Measurements from ENCODE around the gene GJD3.

Gene GJD3

GRCh38 chr17:40349895-40350688, 14.4 kb downstream of the GJD3 start:
- Mint-ChIP-seq H3K9me3 (no peaks in the 10 kb centered on the region), H3K4me3 (peak overlapping the region; percentile 73), H3K27me3 (ENCODE audit: low read depth, poor library complexity) (no peaks in the 10 kb centered on the region), H3K27ac (peak overlapping the region; percentile 100), H3K36me3 (ENCODE audit: low read depth) (peaks cover 34% of the 10 kb centered on the region), H3K4me1 (peaks cover 91% of the 10 kb centered on the region)
- DNase-seq, result peak; percentile 94
- no peak for TF ChIP-seq CTCF (IDR thresholded peaks at IDR 0.05)

- peaks cover 31% of the 10 kb centered on the region for H3K36me3 Mint-ChIP-seq (ENCODE audit: low read depth)
- peak overlapping the region; percentile 73 for H3K4me3 Mint-ChIP-seq
- no peaks in the 10 kb centered on the region for H3K27me3 Mint-ChIP-seq (ENCODE audit: low read depth, poor library complexity)
- DNase-seq, result no peak
- no peaks in the 10 kb centered on the region for H3K9me3 Mint-ChIP-seq
- no peak for TF ChIP-seq CTCF (IDR thresholded peaks at IDR 0.05)
- peaks cover 89% of the 10 kb centered on the region for H3K4me1 Mint-ChIP-seq
- peak overlapping the region; percentile 100 for H3K27ac Mint-ChIP-seq
Measured at GRCh38 chr17:40349477-40349894, 15.1 kb downstream of the GJD3 start.

DNA sequence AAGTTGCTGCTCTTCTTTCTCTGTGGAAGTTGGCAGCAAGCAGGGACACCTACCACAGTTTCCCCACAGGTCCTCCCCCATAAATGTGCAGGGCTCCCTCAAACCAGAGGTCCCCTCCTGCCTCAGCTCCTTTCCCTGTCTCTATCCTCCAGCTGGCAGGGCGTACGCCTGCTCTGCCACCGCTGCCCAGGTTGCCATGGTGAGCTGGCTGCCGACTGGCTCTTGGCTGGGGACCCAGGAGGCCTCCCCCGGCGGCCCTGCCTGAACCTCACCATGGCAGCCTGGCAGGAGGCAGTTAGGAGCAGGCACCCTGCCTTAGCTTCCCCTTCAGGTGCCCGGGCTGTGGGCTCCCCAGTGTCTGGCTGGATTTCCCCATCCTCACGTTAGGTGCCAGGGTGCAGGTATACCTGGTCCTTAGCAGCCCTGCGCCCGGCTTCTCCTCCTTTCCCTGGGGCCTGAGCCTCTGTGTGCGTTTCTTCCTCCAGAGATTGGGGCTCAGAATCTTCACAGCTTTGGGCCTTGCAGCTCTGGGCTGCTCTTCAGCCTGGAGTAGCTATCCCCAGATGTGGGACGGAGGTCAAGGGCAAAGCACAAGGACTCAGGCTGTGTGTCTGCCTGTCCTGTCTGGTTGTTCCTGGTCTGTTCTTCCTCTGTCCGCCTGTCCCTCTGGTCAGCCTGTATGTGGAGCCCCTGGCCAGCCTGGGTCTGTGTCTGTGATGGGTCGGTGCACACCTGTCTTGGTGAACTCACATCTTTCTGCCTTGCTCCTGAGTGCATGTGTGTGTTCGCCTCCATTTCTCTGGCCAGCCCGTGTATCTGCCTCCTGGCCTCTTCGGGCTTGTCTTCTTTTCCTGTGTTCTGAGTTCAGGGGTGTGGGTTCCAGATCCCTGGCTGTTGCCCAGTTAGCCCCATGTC, 15.7 kb downstream of the GJD3 start:
- H3K36me3 Mint-ChIP-seq (ENCODE audit: low read depth), result peaks cover 26% of the 10 kb centered on the region
- H3K27me3 Mint-ChIP-seq (ENCODE audit: low read depth, poor library complexity), result no peaks in the 10 kb centered on the region
- peaks cover 91% of the 10 kb centered on the region for H3K4me1 Mint-ChIP-seq
- peak overlapping the region; percentile 73 for H3K4me3 Mint-ChIP-seq
- H3K27ac Mint-ChIP-seq, result peak overlapping the region; percentile 100
- no peak for DNase-seq
- TF ChIP-seq CTCF (IDR thresholded peaks at IDR 0.05), result no peak
- H3K9me3 Mint-ChIP-seq, result no peaks in the 10 kb centered on the region

DNA sequence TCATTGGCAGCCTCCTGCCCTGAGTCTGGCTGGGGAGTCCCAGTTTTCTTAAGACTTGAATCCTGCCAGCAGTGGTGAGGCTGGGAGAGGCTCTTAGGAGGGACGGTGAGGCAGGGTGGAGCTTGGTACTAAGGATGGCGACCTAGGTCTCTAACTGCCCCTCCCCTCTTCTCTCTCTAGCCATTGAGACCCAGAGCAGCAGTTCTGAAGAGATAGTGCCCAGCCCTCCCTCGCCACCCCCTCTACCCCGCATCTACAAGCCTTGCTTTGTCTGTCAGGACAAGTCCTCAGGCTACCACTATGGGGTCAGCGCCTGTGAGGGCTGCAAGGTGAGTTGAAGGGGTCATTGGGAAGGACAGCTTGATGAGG, 16.4 kb downstream of the GJD3 start:
- DNase-seq, result no peak
- H3K27me3 Mint-ChIP-seq (ENCODE audit: low read depth, poor library complexity), result no peaks in the 10 kb centered on the region
- H3K4me3 Mint-ChIP-seq, result peak overlapping the region; percentile 95
- peaks cover 26% of the 10 kb centered on the region for H3K36me3 Mint-ChIP-seq (ENCODE audit: low read depth)
- H3K4me1 Mint-ChIP-seq, result peaks cover 91% of the 10 kb centered on the region
- peak overlapping the region; percentile 94 for H3K27ac Mint-ChIP-seq
- no peak for TF ChIP-seq CTCF (IDR thresholded peaks at IDR 0.05)
- H3K9me3 Mint-ChIP-seq, result no peaks in the 10 kb centered on the region

DNA sequence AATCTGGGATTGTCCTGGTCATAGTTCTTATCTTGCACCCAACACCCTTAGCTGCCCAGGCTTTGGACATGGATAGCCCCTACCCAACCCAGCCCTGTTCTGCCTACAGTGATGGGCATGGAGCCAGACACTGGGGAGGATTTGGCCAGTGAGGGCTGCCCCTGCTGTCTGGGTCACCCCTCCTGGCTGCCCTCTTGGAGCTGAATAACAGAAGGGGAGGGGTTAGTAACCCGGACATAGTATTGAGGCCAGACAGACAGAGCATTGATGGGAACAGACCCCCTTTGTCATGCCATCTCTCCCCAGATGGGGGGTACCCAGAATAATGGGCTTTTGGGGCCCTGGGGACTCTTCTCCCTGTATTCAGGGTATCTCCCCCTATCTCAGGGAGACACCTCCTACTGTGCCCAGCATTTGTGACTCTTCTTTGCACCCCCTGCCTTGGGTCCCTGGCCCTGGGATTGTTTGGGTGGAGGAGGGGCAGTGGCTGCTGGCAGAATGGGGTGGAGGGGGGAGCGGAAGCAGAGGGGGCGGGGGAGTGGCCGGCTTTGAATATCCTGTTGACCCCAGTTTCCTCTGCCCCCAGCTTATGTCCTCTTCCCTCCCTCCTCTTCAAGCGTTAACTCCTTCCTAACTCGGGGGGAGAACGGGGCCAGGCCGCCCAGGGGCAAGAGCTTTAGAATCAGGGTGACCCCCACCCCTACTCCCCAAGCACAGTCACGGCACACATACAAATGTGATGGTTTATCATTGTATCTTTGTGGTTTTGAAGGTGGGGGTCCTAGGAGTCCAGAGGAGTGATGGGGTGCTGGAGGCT, 17.0 kb downstream of the GJD3 start:
- no peaks in the 10 kb centered on the region for H3K9me3 Mint-ChIP-seq

More for the DNA sequence above, 17.0 kb downstream of the GJD3 start:
- peaks cover 20% of the 10 kb centered on the region for H3K36me3 Mint-ChIP-seq (ENCODE audit: low read depth)
- no peak for TF ChIP-seq CTCF (IDR thresholded peaks at IDR 0.05)
- peak overlapping the region; percentile 95 for H3K4me3 Mint-ChIP-seq
- H3K27ac Mint-ChIP-seq, result peak overlapping the region; percentile 94
- DNase-seq, result no peak
- H3K27me3 Mint-ChIP-seq (ENCODE audit: low read depth, poor library complexity), result no peaks in the 10 kb centered on the region
- peaks cover 90% of the 10 kb centered on the region for H3K4me1 Mint-ChIP-seq
